GM23248 (cell line): ENCODE results near the gene IZUMO4. TPM values are rescaled to one million over a fixed set of nuclear protein-coding genes. Genes with fewer than 3 reads are reported as not detected.

Experiments used
- DNase-seq: peaks from one replicate; pipeline ENCODE4 v3.0.0-alpha.2; 2015
- H2AFZ ChIP-seq: fragments of 200-600 bp; sonication (generic); 2 replicates; pipeline ENCODE4 v1.6.1; 2016; ENCODE audit warnings: antibody characterized with exemption
- H3F3A ChIP-seq: fragments of 200-600 bp; sonication (generic); 2 replicates; pipeline ENCODE4 v1.6.1; 2016; ENCODE audit warnings: mild to moderate bottlenecking, antibody characterized with exemption, mixed run types; ENCODE audit not compliant: insufficient read depth
- H3K27ac ChIP-seq: fragments of 200-600 bp; sonication (generic); 2 replicates; pipeline ENCODE4 v1.5.1; 2016; ENCODE audit warnings: mild to moderate bottlenecking
- H3K27me3 ChIP-seq: fragments of 200-600 bp; sonication (generic); replicated peaks from 2 replicates; pipeline ENCODE4 v1.6.1; 2016; ENCODE audit warnings: mild to moderate bottlenecking; ENCODE audit not compliant: insufficient read depth
- H3K36me3 ChIP-seq: fragments of 200-600 bp; sonication (generic); 2 replicates; pipeline ENCODE4 v1.6.1; 2016; ENCODE audit warnings: low read depth, mild to moderate bottlenecking
- H3K4me1 ChIP-seq: fragments of 200-600 bp; sonication (generic); 2 replicates; pipeline ENCODE4 v1.6.1; 2016; ENCODE audit warnings: mild to moderate bottlenecking; ENCODE audit not compliant: insufficient read depth
- H3K4me2 ChIP-seq: fragments of 200-600 bp; sonication (generic); one replicate; pipeline ENCODE4 v1.6.1; 2016; ENCODE audit warnings: mild to moderate bottlenecking; ENCODE audit not compliant: unreplicated experiment
- H3K4me3 ChIP-seq: fragments of 200-600 bp; sonication (generic); 2 replicates; pipeline ENCODE4 v1.5.1; 2016; ENCODE audit warnings: mild to moderate bottlenecking
- H3K79me2 ChIP-seq: fragments of 200-600 bp; sonication (generic); 2 replicates; pipeline ENCODE4 v1.6.1; 2016; ENCODE audit warnings: mild to moderate bottlenecking; ENCODE audit not compliant: insufficient read depth
- H3K9ac ChIP-seq: fragments of 200-600 bp; sonication (generic); 2 replicates; pipeline ENCODE4 v1.6.1; 2016; ENCODE audit warnings: mild to moderate bottlenecking
- H3K9me2 ChIP-seq: fragments of 200-600 bp; sonication (generic); 2 replicates; pipeline ENCODE4 v1.6.1; 2016; ENCODE audit warnings: mixed run types, mild to moderate bottlenecking, moderate library complexity; ENCODE audit not compliant: insufficient read depth
- H3K9me3 ChIP-seq: fragments of 200-600 bp; sonication (generic); one replicate; pipeline ENCODE4 v1.6.1; 2017; ENCODE audit warnings: low read depth
- H4K20me1 ChIP-seq: fragments of 200-600 bp; sonication (generic); 2 replicates; pipeline ENCODE4 v1.6.0; 2016; ENCODE audit not compliant: insufficient read depth
- EZH2 ChIP-seq: fragments of 200-600 bp; sonication (generic); IDR thresholded peaks from 2 replicates; pipeline ENCODE4 v1.6.1; 2018; ENCODE audit warnings: antibody characterized with exemption, mild to moderate bottlenecking; ENCODE audit not compliant: insufficient read depth, poor library complexity, severe bottlenecking
- EZH2phosphoT487 ChIP-seq: fragments of 200-600 bp; sonication (generic); IDR thresholded peaks from 2 replicates; pipeline ENCODE4 v1.6.1; 2018; ENCODE audit warnings: antibody characterized with exemption, moderate library complexity, mild to moderate bottlenecking, low read depth; ENCODE audit not compliant: insufficient read depth
- WGBS, 2 experiments: methylation state at CpG; one replicate each; pipeline ENCODE4 v1.1.6; 2015 to 2017; ENCODE audit warnings: low lambda C conversion rate in 2 of 2, low coverage in 1 of 2; ENCODE audit errors: missing lambda C conversion rate in 2 of 2; 5-methylcytosine and 5-hydroxymethylcytosine counted together
- in situ Hi-C: fragments of 300-500 bp; cut with MboI; formaldehyde crosslinking; loops from 2 replicates; pipeline ENCODE4 v1.15.0; 2020
- polyA plus RNA-seq: library from polyadenylated mRNA; unstranded; fragments of >200 nt; fragmentation: Nextera tagmentation; extraction: Ambion mirVana; gene quantifications from 2 replicates; pipeline ENCODE4 v1.2.1, GENCODE V29; 2016
- total RNA-seq: library from RNA; depleted of rRNA; stranded (reverse); fragments of >200 nt; shearing (Covaris generic); gene quantifications from 2 replicates; pipeline ENCODE4 v1.2.3, GENCODE V29; 2014

Gene IZUMO4
- total and polyA plus RNA-seq, 2 experiments from 2014 or later: 0.89 to 1.6 TPM

GRCh38 chr19:2132191-2132590 lies 35.5 kb downstream of the IZUMO4 start:
- Histone ChIP-seq H3K4me1 (no peaks in the 10 kb centered on the region), H4K20me1 (no peaks in the 10 kb centered on the region), H2AFZ (no peak overlapping the region), H3K4me3 (no peak overlapping the region), H3K9me2 (no peaks in the 10 kb centered on the region), H3K27me3 (no peaks in the 10 kb centered on the region), H3F3A (no peaks in the 10 kb centered on the region), H3K9me3 (no peaks in the 10 kb centered on the region), H3K4me2 (no peak overlapping the region), H3K36me3 (no peaks in the 10 kb centered on the region), H3K9ac (no peak overlapping the region), H3K79me2 (peaks cover 89% of the 10 kb centered on the region), H3K27ac (no peak overlapping the region)
- no peak for DNase-seq
- 91 to 94% methylated on average over 14 of the region's 14 CpGs for WGBS, 2 experiments
- TF ChIP-seq EZH2: no peak
- no peak for TF ChIP-seq EZH2phosphoT487
- in situ Hi-C loops: no loop called here

GRCh38 chr19:2132731-2133490 lies 36.2 kb downstream of the IZUMO4 start:
- Histone ChIP-seq H3K79me2 (peaks cover 89% of the 10 kb centered on the region), H4K20me1 (no peaks in the 10 kb centered on the region), H3K27ac (no peak overlapping the region), H3K4me1 (no peaks in the 10 kb centered on the region), H3F3A (no peaks in the 10 kb centered on the region), H3K9me2 (no peaks in the 10 kb centered on the region), H3K27me3 (no peaks in the 10 kb centered on the region), H2AFZ (no peak overlapping the region), H3K4me3 (no peak overlapping the region), H3K36me3 (no peaks in the 10 kb centered on the region), H3K4me2 (no peak overlapping the region), H3K9ac (no peak overlapping the region), H3K9me3 (no peaks in the 10 kb centered on the region)
- 43% methylated on average over 18 to 19 of the region's 19 CpGs for WGBS, 2 experiments
- TF ChIP-seq EZH2 (no peak), EZH2phosphoT487 (no peak)
- peak; percentile 57 for DNase-seq
- in situ Hi-C loops: no loop called here

GRCh38 chr19:2135474-2136402 lies 39.0 kb downstream of the IZUMO4 start:
- no peak overlapping the region for H3K4me2 ChIP-seq
- in situ Hi-C loops: no loop called here
- H3K9me2 ChIP-seq: no peaks in the 10 kb centered on the region
- H3K9me3 ChIP-seq: no peaks in the 10 kb centered on the region
- no peaks in the 10 kb centered on the region for H3F3A ChIP-seq
- H3K9ac ChIP-seq: no peak overlapping the region
- H3K36me3 ChIP-seq: no peaks in the 10 kb centered on the region; the same call in 1 of the 2 replicates
- TF ChIP-seq EZH2 (no peak), EZH2phosphoT487 (no peak)
- H3K27ac ChIP-seq: no peak overlapping the region
- no peaks in the 10 kb centered on the region for H3K4me1 ChIP-seq
- no peak for DNase-seq
- H3K4me3 ChIP-seq: no peak overlapping the region
- no peaks in the 10 kb centered on the region for H3K27me3 ChIP-seq
- H2AFZ ChIP-seq: no peak overlapping the region
- H3K79me2 ChIP-seq: peaks cover 96% of the 10 kb centered on the region
- WGBS, 2 experiments: 93 to 97% methylated on average over 39 to 50 of the region's 50 CpGs
- no peaks in the 10 kb centered on the region for H4K20me1 ChIP-seq

- WGBS, 2 experiments: 90 to 96% methylated on average over 18 to 23 of the region's 23 CpGs
- Histone ChIP-seq H3F3A (no peaks in the 10 kb centered on the region), H3K9me2 (no peaks in the 10 kb centered on the region), H3K4me3 (no peak overlapping the region), H4K20me1 (no peaks in the 10 kb centered on the region), H2AFZ (no peak overlapping the region), H3K4me1 (no peaks in the 10 kb centered on the region), H3K36me3 (no peaks in the 10 kb centered on the region; the same call in 1 of the 2 replicates), H3K4me2 (no peak overlapping the region), H3K9ac (no peak overlapping the region), H3K79me2 (peaks cover 100% of the 10 kb centered on the region), H3K27ac (no peak overlapping the region), H3K9me3 (no peaks in the 10 kb centered on the region), H3K27me3 (no peaks in the 10 kb centered on the region)
- DNase-seq: no peak
- TF ChIP-seq EZH2phosphoT487: no peak
- in situ Hi-C loops: no loop called here
These were observed 40.1 kb downstream of the IZUMO4 start for GRCh38 chr19:2136796-2137195.
